Liver (tissue), 9 donors: Measurements from ENCODE around the gene HS3ST4. TPM values are rescaled to one million over a fixed set of nuclear protein-coding genes. Genes with fewer than 3 reads are reported as not detected.

Experiments used
- DNase-seq: peaks from one replicate; pipeline ENCODE4 v3.0.0-alpha.2; 2017; ENCODE audit warnings: low spot score
- H3K27ac ChIP-seq, 2 donors: one replicate each; pipeline ENCODE4 v1.7.0; 2013; ENCODE audit warnings: inconsistent platforms in 2 of 2, low read length in 2 of 2, control low read depth in 1 of 2, low read depth in 1 of 2, mild to moderate bottlenecking in 1 of 2
- H3K27me3 ChIP-seq, 4 donors: one replicate each; pipeline versions ENCODE4 v1.6.1 to v1.7.0; 2013; ENCODE audit warnings: low read length in 3 of 4, inconsistent platforms in 1 of 4, mild to moderate bottlenecking in 1 of 4, moderate library complexity in 1 of 4; ENCODE audit not compliant: control insufficient read depth in 4 of 4, insufficient read depth in 4 of 4
- H3K36me3 ChIP-seq, 4 donors: one replicate each; pipeline versions ENCODE4 v1.6.1 to v1.7.0; 2013; ENCODE audit warnings: low read length in 3 of 4, mild to moderate bottlenecking in 3 of 4, low read depth in 1 of 4, moderate library complexity in 1 of 4; ENCODE audit not compliant: control insufficient read depth in 4 of 4, insufficient read depth in 3 of 4
- H3K4me1 ChIP-seq, 4 donors: one replicate each; pipeline versions ENCODE4 v1.6.1 to v1.7.0; 2013; ENCODE audit warnings: low read length in 3 of 4, mild to moderate bottlenecking in 3 of 4, moderate library complexity in 1 of 4; ENCODE audit not compliant: control insufficient read depth in 4 of 4, insufficient read depth in 4 of 4
- H3K4me3 ChIP-seq, 3 donors: one replicate each; pipeline versions ENCODE4 v1.6.1 to v1.7.0; 2013; ENCODE audit warnings: low read length in 3 of 3, control low read depth in 1 of 3, low read depth in 1 of 3, mild to moderate bottlenecking in 1 of 3
- H3K9ac ChIP-seq, 2 donors: one replicate each; pipeline ENCODE4 v1.7.0; 2013; ENCODE audit warnings: low read length in 2 of 2, mild to moderate bottlenecking in 2 of 2, moderate library complexity in 2 of 2, control low read depth in 1 of 2, low read depth in 1 of 2
- H3K9me3 ChIP-seq, 4 donors: one replicate each; pipeline versions ENCODE4 v1.6.1 to v1.7.0; 2013; ENCODE audit warnings: low read length in 3 of 4; ENCODE audit not compliant: control insufficient read depth in 4 of 4
- CTCF ChIP-seq: fragments of 150-350 bp; IDR thresholded peaks from 2 replicates; pipeline ENCODE4 v1.5.1; 2017; ENCODE audit warnings: improper control_type of control experiment, low read depth, low read length; ENCODE audit not compliant: missing input control
- EGR1 ChIP-seq, 2 donors: IDR thresholded peaks; 2 replicates each; pipeline ENCODE4 v1.6.1; 2016 to 2018; ENCODE audit warnings: antibody characterized with exemption in 2 of 2, low read depth in 2 of 2
- FOXA1 ChIP-seq: IDR thresholded peaks from 2 replicates; pipeline ENCODE4 v1.6.1; 2016; ENCODE audit warnings: antibody characterized with exemption
- FOXA2 ChIP-seq: IDR thresholded peaks from 2 replicates; pipeline ENCODE4 v1.6.1; 2016; ENCODE audit warnings: antibody characterized with exemption
- GABPA ChIP-seq, 2 donors: IDR thresholded peaks in 1 of 2; conservative IDR thresholded peaks in 1 of 2; 2 replicates each; pipeline ENCODE4 v1.6.1; 2016; ENCODE audit warnings: antibody characterized with exemption in 2 of 2, mild to moderate bottlenecking in 1 of 2, moderate library complexity in 1 of 2
- HNF4A ChIP-seq, 2 donors: conservative IDR thresholded peaks; 2 replicates each; pipeline ENCODE4 v1.6.1; 2016; ENCODE audit warnings: antibody characterized with exemption in 2 of 2, mild to moderate bottlenecking in 2 of 2
- HNF4G ChIP-seq: IDR thresholded peaks from 2 replicates; pipeline ENCODE4 v1.6.1; 2016; ENCODE audit warnings: antibody characterized with exemption
- JUND ChIP-seq, 2 donors: IDR thresholded peaks; 2 replicates each; pipeline ENCODE4 v1.6.1; 2016; ENCODE audit warnings: antibody characterized with exemption in 2 of 2
- NR2F2 ChIP-seq: IDR thresholded peaks from 2 replicates; pipeline ENCODE4 v1.6.1; 2016; ENCODE audit warnings: antibody characterized with exemption
- RAD21 ChIP-seq, 2 donors: IDR thresholded peaks; 2 replicates each; pipeline ENCODE4 v1.6.1; 2016; ENCODE audit warnings: antibody characterized with exemption in 2 of 2, mild to moderate bottlenecking in 2 of 2
- REST ChIP-seq: IDR thresholded peaks from 2 replicates; pipeline ENCODE4 v1.6.1; 2016; ENCODE audit warnings: antibody characterized with exemption, mild to moderate bottlenecking
- RXRA ChIP-seq, 2 donors: IDR thresholded peaks; 2 replicates each; pipeline ENCODE4 v1.6.1; 2017 to 2018; ENCODE audit warnings: antibody characterized with exemption in 2 of 2, mild to moderate bottlenecking in 1 of 2
- SP1 ChIP-seq: IDR thresholded peaks from 2 replicates; pipeline ENCODE4 v1.6.1; 2018; ENCODE audit warnings: antibody characterized with exemption, mild to moderate bottlenecking
- TAF1 ChIP-seq: conservative IDR thresholded peaks from 2 replicates; pipeline ENCODE4 v1.6.1; 2016; ENCODE audit warnings: antibody characterized with exemption, mild to moderate bottlenecking
- YY1 ChIP-seq: IDR thresholded peaks from 2 replicates; pipeline ENCODE4 v1.6.1; 2016; ENCODE audit warnings: antibody characterized with exemption, mild to moderate bottlenecking
- WGBS: extraction: QIAGEN DNeasy Blood & Tissue Kit; methylation state at CpG from one replicate; pipeline ENCODE4 v1.1.7; 2013; 5-methylcytosine and 5-hydroxymethylcytosine counted together
- polyA plus RNA-seq, 2 donors: library from polyadenylated mRNA; stranded (reverse) in 1 of 2; unstranded in 1 of 2; fragments of 200-250 nt in 1 of 2; fragments of >200 nt in 1 of 2; fragmentation: Nextera tagmentation in 1 of 2; extraction: Ambion mirVana in 1 of 2; gene quantifications; one replicate each; pipeline versions ENCODE4 v1.2.1 to v1.2.3, GENCODE V29; 2013 to 2015
- total RNA-seq, 2 donors: library from RNA; depleted of rRNA; stranded (reverse); fragments of >200 nt; gene quantifications; one replicate each; pipeline ENCODE4 v1.2.3, GENCODE V29; 2014
- TF ChIP-seq, protein P1 (sequence below): IDR thresholded peaks from 2 replicates; pipeline ENCODE4 v1.6.1; 2016; ENCODE audit warnings: antibody characterized with exemption
- donor health status: healthy.
- donor health status: healthy.
- donor health status: healthy.
- donor health status: healthy.
- donor health status: healthy.

Gene HS3ST4
- total and polyA plus RNA-seq, 4 donors = not detected

- no peak for TF ChIP-seq REST
- no peak for TF ChIP-seq FOXA2
- no peak for TF ChIP-seq GABPA (IDR thresholded peaks at IDR 0.05 in 1 of 2, conservative IDR thresholded peaks at IDR 0.05 in 1 of 2)
- no peak for TF ChIP-seq YY1
- TF ChIP-seq RAD21 (IDR thresholded peaks at IDR 0.05) = no peak
- no peak for TF ChIP-seq HNF4G
- no peak for TF ChIP-seq HNF4A (conservative IDR thresholded peaks at IDR 0.05)
- no peak for TF ChIP-seq FOXA1
These were observed 125.5 kb downstream of the HS3ST4 start (continued) for GRCh38 chr16:25817295-25817694.

- TF ChIP-seq REST (no peak), GABPA (IDR thresholded peaks at IDR 0.05 in 1 of 2, conservative IDR thresholded peaks at IDR 0.05 in 1 of 2) (no peak), HNF4A (conservative IDR thresholded peaks at IDR 0.05) (no peak), FOXA2 (no peak), FOXA1 (no peak), YY1 (no peak), RAD21 (IDR thresholded peaks at IDR 0.05) (no peak), NR2F2 (no peak)
- peaks cover 0 to 4% (median 0%) of the 10 kb centered on the region in 4 donors for H3K27me3 ChIP-seq
- no peak overlapping the region for H3K4me3 ChIP-seq
- no peak for DNase-seq
- H3K4me1 ChIP-seq = no peaks in the 10 kb centered on the region
- H3K27ac ChIP-seq = no peak overlapping the region
- peaks cover 0 to 4% (median 0%) of the 10 kb centered on the region in 4 donors for H3K9me3 ChIP-seq
- H3K36me3 ChIP-seq = no peaks in the 10 kb centered on the region
- WGBS = 78% methylated on average over 4 of the region's 4 CpGs
- no peak overlapping the region for H3K9ac ChIP-seq
These were observed 126.1 kb downstream of the HS3ST4 start for GRCh38 chr16:25817876-25818275.

DNA sequence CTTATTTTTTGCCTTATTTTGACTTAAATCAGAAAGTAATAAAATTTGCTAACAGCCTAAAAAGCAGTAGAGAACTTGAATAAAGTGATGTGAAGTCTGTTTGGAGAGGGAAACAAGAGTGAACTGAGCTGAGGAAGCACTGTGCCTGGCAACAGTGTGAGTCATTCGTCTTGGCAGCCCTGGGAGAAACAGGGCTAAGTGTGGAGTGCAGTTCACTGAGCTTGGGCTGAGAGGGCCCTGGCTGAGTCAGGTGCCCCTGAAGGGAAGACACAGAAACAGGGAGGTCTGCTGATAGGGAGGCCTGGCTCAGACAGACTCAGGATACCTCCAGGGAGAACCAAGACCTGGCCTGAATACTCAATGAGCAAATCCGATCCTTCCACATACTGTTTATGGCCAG, 132.1 kb downstream of the HS3ST4 start:
- Histone ChIP-seq H3K27ac (no peak overlapping the region), H3K4me3 (no peak overlapping the region), H3K36me3 (no peaks in the 10 kb centered on the region), H3K9me3 (peaks cover 0 to 4% (median 0%) of the 10 kb centered on the region in 4 donors), H3K9ac (no peak overlapping the region), H3K4me1 (no peaks in the 10 kb centered on the region), H3K27me3 (peaks cover 0 to 8% (median 0%) of the 10 kb centered on the region in 4 donors)
- 80% methylated on average over 2 of the region's 2 CpGs for WGBS
- DNase-seq = no peak
- TF ChIP-seq GABPA (IDR thresholded peaks at IDR 0.05 in 1 of 2, conservative IDR thresholded peaks at IDR 0.05 in 1 of 2) (no peak), REST (no peak), NR2F2 (no peak), HNF4G (no peak), FOXA2 (no peak), RXRA (IDR thresholded peaks at IDR 0.05) (no peak), TAF1 (no peak), EGR1 (IDR thresholded peaks at IDR 0.05; ENCODE audit: low read depth in 2 of 2) (no peak), RAD21 (IDR thresholded peaks at IDR 0.05) (no peak), SP1 (no peak), CTCF (no peak), YY1 (no peak), HNF4A (conservative IDR thresholded peaks at IDR 0.05) (no peak), JUND (IDR thresholded peaks at IDR 0.05) (no peak), FOXA1 (no peak)
- TF ChIP-seq, protein P1, sequence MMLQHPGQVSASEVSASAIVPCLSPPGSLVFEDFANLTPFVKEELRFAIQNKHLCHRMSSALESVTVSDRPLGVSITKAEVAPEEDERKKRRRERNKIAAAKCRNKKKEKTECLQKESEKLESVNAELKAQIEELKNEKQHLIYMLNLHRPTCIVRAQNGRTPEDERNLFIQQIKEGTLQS = no peak
